ENCODE data around the gene LRP4.
A peak's percentile ranks its signal among the peaks of the same experiment; 100 is the strongest.

LRP4 gene

DNA sequence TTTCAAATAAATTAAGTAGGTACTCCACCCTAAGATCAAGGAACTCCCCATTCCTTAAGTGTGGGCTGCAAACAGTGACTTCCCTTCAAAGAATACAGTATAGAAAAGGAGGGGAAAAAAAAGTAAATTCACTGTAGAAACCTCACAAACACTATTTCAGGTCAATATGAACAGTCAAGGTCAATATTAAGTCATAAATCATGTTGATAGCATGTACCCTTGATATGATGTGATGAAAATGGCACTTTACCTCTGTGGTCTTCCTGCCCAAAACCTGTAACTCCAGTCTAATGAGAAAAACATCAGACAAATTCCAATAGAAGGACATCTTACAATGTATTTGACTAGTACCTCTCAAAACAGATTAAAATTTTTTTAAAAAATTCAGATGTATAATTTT lies 80.5 kb downstream of the LRP4 start:
- no peak overlapping the region for H3K4me3 ChIP-seq (replicated peaks; ENCODE audit: low read depth, low read length)
- no peak for TF ChIP-seq CTCF (IDR thresholded peaks at IDR 0.05; ENCODE audit: low read length, missing control alignments)
- DNase-seq (ENCODE audit: low read depth), result no peak

DNA sequence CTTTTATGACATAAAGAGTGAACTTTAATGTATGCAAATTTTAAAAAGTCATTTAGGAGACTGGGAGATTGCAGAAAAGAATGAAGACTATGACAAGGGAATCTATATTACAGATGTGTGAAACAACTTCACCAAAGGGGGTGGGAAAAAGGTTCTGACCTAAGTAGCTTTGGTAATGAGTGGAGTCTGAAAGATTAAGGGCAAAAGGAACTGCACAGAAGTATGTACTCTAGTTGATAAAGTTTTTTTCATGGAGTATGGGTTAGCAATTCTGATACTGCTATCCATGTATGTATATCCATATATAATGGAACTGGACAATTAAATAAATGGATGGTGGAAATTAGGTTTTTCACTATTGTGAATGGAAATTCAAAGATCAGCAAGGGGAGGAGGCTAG lies 81.5 kb downstream of the LRP4 start:
- no peak overlapping the region for H3K4me3 ChIP-seq (replicated peaks; ENCODE audit: low read depth, low read length)
- no peak for TF ChIP-seq CTCF (IDR thresholded peaks at IDR 0.05; ENCODE audit: low read length, missing control alignments)
- no peak for DNase-seq (ENCODE audit: low read depth)

DNA sequence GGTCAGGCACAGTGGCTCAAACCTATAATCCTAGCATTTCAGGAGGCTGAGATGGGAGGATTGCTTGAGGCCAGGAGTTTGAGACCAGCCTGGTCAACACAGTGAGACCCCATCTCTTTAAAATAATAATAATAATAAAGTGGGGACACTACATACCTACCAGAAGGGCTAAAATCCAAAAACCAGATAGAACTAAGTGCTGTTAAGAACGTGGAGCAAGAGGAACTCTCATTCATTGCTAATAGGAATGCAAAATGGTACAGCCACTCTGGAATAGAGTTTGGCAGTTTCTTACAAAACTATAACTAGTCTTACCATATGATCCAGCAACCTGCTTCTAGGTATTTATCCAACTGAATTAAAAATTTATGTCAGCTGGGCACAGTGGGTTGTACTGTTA lies 81.9 kb downstream of the LRP4 start:
- no peak for TF ChIP-seq CTCF (IDR thresholded peaks at IDR 0.05; ENCODE audit: low read length, missing control alignments)
- H3K4me3 ChIP-seq (replicated peaks; ENCODE audit: low read depth, low read length), result no peak overlapping the region
- no peak for DNase-seq (ENCODE audit: low read depth)

- DNase-seq (ENCODE audit: low read depth), result no peak
- H3K4me3 ChIP-seq (replicated peaks; ENCODE audit: low read depth, low read length), result no peak overlapping the region
- no peak for TF ChIP-seq CTCF (IDR thresholded peaks at IDR 0.05; ENCODE audit: low read length, missing control alignments)
Measured at GRCh38 chr11:46835897-46836296, 82.5 kb downstream of the LRP4 start.

GRCh38 chr11:46834821-46835220 lies 83.5 kb downstream of the LRP4 start:
- H3K4me3 ChIP-seq (replicated peaks; ENCODE audit: low read depth, low read length), result no peak overlapping the region
- TF ChIP-seq CTCF (IDR thresholded peaks at IDR 0.05; ENCODE audit: low read length, missing control alignments), result no peak
- no peak for DNase-seq (ENCODE audit: low read depth)

DNA sequence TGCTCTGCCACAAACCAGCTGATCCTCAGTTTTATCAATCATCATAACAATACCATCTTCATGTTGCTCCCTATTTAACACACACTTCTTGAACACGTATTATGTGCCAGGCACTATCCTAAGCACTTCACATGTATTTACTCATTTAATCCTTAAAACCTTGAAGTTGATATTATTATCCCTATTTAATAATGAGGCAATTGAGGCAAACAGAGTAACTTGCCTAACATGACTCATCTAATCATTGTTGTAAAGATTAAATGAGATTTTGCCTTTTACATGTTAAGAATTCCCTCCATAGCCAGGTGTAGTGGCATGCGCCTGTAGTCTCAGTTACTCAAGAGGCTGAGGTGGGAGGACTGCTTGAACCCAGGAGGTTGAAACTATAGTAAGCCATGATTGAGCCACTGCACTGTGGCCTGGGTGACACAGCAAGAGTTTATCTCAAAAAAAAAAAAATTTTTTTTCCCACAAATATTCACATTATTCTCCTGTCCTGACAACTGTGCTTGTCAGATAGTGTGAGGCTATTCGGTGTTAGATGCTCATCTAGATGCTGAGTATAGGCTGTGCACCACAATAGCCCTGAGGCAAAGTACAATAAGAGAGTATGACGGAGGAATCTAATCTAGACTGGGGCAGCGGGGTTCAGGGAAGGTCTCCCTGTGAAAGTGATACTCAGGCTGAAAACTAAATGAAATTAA lies 85.7 kb downstream of the LRP4 start:
- no peak for TF ChIP-seq CTCF (IDR thresholded peaks at IDR 0.05; ENCODE audit: low read length, missing control alignments)
- DNase-seq (ENCODE audit: low read depth), result no peak
- no peak overlapping the region for H3K4me3 ChIP-seq (replicated peaks; ENCODE audit: low read depth, low read length)

DNA sequence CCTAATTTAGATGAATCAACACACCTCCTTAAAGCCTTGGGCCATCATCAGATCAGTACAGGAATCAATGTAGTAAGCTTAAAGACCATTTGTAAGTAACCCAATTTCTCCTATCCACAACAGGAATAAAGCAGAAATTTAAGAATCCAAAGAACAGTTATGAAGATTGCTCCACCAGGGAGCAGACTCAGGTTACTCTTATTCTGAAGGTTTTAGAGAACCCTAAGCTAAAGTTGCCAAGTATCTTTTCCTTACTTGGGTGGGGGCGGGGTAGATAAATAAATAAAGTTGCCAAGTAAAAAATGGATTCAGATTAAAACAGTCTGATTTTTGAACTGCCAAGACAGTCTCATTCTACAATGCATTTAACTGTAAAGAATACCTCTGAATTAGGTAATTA lies 90.4 kb downstream of the LRP4 start:
- H3K4me3 ChIP-seq (replicated peaks; ENCODE audit: low read depth, low read length), result no peak overlapping the region
- TF ChIP-seq CTCF (IDR thresholded peaks at IDR 0.05; ENCODE audit: low read length, missing control alignments), result no peak

More for the DNA sequence above, 90.4 kb downstream of the LRP4 start:
- peak; percentile 27 for DNase-seq (ENCODE audit: low read depth)
